ENCODE measurements around the gene FAM200A.

DNA sequence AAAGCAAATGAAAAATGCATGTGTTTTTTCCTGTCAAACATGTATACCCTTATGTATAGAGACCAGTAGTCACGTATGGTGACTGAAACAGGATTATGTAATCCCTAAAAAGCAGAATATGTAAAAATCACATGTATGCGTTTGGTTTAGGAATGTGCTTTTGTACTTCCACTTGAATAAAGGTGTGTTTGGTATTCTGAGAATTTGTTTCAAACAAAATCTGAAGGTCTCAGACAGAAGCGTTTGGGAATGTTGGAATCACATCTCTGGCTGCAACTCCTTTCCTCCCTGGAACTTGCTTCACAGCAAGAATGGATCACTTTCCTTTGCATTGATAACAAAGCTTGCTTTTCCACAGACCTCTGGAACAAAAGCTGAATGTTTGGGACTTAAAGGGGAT lies 24.3 kb upstream of the FAM200A start:
- no peak for TF ChIP-seq CTCF (IDR thresholded peaks at IDR 0.05)
- TF ChIP-seq BHLHE40 (IDR thresholded peaks at IDR 0.05; ENCODE audit: low read depth, low read length) = no peak
- no peak for TF ChIP-seq CBX8 (IDR thresholded peaks at IDR 0.05)
- no peak for TF ChIP-seq ESRRA (IDR thresholded peaks at IDR 0.05; ENCODE audit: borderline replicate concordance, low read length)
- no peak for TF ChIP-seq POLR2A (IDR thresholded peaks at IDR 0.05; ENCODE audit: low read length)
- no peak for TF ChIP-seq MAFK (IDR thresholded peaks at IDR 0.05; ENCODE audit: partially characterized antibody)

All from A549 (cell line).